Epithelial cell of alveolus of lung (primary cell): ENCODE results near the gene SLC41A1. TPM values are rescaled to one million over a fixed set of nuclear protein-coding genes. Genes with fewer than 3 reads are reported as not detected.

Experiments used
- total RNA-seq: library from RNA; depleted of rRNA; stranded (reverse); fragments of >200 nt; gene quantifications from 2 replicates; pipeline ENCODE4 v1.2.1, GENCODE V29; 2015

The SLC41A1 gene
- total RNA-seq: 14.2 and 15.6 TPM in 2 replicates

DNA sequence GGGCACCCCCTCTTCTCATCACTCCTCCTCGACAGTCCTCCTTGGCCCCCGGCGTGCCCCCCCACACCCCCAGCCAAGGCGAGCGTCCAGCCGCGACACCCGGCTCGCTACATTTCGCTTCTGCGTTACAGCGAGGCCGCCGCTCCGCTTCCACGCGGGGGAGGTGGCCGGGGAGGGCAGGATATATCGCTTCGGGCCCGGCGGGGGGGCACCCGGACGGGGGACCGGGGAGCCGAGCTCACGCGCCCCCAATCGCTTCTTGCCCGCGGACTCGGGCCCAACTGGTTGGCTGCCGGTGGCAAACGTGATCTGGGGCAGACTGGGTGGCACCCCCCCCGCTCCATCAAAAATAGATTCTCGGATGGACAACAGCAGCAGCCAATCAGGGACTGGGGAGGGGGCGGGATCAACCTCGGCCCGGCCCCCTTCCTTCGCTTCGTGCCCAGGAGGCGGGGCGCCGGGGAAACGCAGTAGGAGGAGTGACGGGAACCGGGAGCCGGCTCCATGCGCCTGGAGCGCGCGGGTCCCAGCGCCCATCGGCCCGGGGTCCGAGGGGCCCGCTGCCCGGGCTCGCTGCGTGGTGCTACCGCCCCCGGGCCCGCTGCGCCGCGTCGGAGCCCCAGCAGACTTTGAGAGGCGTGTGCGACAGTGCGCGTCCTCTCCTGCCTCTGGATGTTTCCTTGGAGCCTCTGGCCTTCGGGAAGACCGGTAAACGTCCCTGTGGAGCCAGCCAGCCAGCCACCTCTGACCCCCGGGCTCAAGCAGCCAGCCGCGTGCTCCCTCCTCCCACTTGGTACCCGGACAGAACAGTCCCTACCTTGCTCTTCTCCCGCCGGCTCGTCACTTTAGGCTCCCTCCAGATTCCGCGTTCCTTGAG lies at the start of gene SLC41A1:
Gene SLC41A1 (minus strand): TSS at position 321 of the 877 bp plus-strand sequence. CDS start 2,757 bp downstream, outside the sequence.

DNA sequence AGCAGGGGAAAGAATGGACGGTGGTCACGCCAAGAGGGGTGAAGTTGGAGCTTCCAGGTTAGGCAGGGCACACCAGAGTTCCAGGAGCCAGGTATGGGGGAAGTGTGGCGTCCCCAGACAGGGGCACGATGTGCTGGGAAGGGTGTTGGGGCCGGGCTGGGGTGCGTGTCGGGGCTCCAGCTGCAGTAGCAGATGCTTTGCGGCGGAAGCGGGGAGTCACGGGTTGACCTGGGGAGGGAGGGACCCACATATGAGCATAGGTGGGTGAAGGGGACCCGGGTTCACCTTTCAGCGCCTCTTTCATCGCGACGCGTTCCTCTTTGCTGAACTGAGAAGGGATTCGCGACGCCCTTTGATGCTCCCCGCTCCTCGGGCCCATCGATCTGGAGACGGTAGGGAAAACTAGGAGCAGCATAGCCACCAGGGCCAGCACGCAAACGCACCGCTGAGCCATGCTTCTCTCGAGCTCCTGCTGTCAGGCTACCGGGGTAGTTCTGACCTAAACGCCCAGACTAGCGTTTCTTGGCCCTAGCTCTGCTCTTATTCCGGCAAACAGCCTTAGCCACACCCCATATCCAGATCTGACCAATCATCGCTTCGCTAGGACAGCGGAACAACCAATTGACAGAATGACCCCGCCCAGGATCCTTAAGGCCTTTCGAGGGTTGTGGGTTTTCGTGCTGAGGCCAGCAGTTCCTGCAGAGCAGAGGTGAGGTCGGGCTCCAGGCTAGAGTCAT lies 36.8 kb upstream of the SLC41A1 start, which contains the start of gene PM20D1:
Gene PM20D1 (minus strand): TSS at position 514 of the 737 bp plus-strand sequence. CDS start 60 bp downstream, at position 454.

DNA sequence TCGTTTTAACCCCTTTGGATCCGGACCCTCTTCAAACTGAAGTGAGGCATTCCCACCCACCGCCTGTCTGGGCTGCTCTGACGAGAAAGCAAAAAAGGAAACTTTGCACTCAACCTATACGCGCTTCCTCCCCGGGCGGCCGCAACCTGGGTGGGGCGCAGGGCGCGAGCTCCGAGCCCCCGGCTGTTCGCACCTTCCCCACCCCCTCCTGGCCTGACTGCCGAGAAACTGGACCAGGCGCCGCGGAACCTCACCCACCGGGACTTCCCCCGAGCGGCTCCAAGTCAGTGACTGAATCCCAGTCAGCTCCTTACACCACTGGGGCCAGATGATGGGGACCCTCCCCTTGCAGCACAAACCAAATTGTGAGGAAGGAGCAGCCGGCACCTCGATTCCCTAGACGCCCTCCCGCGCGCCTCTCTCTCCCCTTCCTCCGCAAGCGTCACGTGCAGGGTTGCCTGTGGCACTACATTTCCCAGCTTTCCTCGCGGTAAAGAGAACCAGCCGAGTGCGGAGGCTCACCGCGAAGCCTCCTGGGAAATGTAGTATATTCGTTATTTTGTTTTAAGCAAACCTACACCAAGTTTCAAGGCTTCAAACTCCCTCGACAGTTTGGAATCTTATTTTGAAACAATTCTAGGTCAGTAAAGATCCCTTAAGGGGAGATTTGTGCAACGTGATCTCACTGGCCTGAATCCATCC lies 37.8 kb downstream of the SLC41A1 start, which contains the start of gene RAB29:
Gene RAB29 (minus strand): TSS at position 468 of the 702 bp plus-strand sequence. CDS start 526 bp downstream, outside the sequence.

DNA sequence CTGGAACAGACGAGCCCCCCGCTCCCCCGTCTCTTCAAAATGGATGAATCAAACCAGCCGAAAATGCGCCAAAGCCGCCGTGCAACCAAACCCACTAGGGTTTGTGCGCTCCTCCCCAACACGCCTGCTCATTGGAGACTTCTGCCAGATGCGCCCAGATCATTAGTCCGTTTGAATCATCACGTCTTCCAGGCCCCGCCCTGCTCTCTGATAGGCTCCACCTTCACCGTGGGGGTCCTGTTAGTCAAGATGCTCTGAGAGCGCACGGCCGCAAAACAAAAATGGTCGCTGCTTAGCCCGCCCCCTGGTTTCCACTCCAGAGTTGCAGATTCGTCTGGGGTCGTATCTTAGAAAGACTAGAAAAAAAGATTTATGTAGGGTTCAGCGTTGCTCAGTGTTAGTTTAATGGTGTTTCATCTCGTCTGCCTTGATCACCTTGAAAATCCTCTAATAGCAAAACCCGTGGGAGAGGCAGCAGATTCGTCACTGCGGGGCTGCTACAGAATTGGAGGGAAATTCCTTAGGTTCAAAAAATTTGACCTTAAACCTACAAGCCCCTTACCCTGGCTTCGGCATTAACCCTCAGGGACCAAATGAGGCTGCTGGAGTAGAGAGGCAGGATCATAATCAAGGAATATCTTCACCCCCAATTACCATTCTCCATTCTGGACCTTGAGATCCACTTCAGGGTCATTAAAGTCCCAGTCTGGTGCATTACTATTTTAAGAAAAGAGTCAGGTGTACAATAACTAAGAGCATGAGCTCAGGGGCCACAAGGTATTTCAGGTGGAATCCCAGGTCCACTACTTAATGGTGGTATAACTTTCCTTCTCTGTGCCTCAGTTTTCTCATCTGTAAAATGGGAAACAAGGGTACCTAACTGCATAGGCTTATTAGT lies 62.6 kb downstream of the SLC41A1 start, which contains the start of gene NUCKS1:
Gene NUCKS1 (minus strand): TSS at position 45 of the 898 bp plus-strand sequence. CDS start 209 bp downstream, outside the sequence.

Other genes starting within 250 kb of the SLC41A1 start
- gene ELK4, start 181.2 kb downstream of the SLC41A1 start, total RNA-seq: 12.8 and 16.9 TPM in 2 replicates
- 2.6 and 6.3 TPM in 2 replicates for gene SLC45A3, start 132.7 kb downstream of the SLC41A1 start, total RNA-seq
- gene NUCKS1, start 63.0 kb downstream of the SLC41A1 start, total RNA-seq: 99.6 and 109 TPM in 2 replicates
- gene RAB29, start 37.7 kb downstream of the SLC41A1 start, total RNA-seq: 7.1 and 10.3 TPM in 2 replicates
- not detected in 2 replicates for gene PM20D1, start 36.9 kb upstream of the SLC41A1 start, total RNA-seq
- gene SLC26A9, start 130.3 kb upstream of the SLC41A1 start, total RNA-seq: not detected in 2 replicates
- gene RAB7B, start 190.2 kb upstream of the SLC41A1 start, total RNA-seq: 1.8 and 4.1 TPM in 2 replicates
- gene CTSE, start 210.7 kb upstream of the SLC41A1 start, total RNA-seq: 0.13 TPM in 1 of 2 replicates, not detected in the other
- not detected in 2 replicates for gene RHEX, start 240.0 kb upstream of the SLC41A1 start, total RNA-seq